GM19035 (cell line): ENCODE data around the gene PIAS4.

Experiments used
- ATAC-seq: cut with Tn5 transposase; IDR thresholded peaks from one replicate; pipeline ENCODE4 v1.9.1; 2021; ENCODE audit not compliant: unreplicated experiment

The PIAS4 gene

GRCh38 chr19:4023600-4024398 is 16.3 kb downstream of the PIAS4 start:
- no peak for ATAC-seq

DNA sequence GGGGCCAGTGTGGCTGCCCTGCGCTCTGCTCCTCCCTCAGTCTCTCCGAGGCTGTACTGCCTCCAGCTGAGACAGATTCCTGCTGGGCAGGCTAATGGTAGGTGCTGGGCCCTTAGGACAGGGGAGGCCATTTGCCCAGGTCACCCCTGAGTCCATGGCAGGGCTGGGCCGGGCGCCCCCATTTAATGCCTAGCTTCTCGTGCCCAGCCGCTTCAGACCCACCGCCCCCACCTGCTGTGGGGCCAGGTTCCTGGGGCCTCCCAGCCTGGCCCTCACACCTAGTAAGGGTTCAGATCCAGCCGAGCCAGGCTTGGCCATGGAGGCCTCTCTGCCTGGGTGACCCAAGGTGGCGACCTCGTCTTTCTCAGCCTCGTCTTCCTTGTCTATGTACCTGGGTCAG is 17.8 kb downstream of the PIAS4 start:
- no peak for ATAC-seq

GRCh38 chr19:4027146-4027545 is 19.6 kb downstream of the PIAS4 start:
- ATAC-seq = no peak

DNA sequence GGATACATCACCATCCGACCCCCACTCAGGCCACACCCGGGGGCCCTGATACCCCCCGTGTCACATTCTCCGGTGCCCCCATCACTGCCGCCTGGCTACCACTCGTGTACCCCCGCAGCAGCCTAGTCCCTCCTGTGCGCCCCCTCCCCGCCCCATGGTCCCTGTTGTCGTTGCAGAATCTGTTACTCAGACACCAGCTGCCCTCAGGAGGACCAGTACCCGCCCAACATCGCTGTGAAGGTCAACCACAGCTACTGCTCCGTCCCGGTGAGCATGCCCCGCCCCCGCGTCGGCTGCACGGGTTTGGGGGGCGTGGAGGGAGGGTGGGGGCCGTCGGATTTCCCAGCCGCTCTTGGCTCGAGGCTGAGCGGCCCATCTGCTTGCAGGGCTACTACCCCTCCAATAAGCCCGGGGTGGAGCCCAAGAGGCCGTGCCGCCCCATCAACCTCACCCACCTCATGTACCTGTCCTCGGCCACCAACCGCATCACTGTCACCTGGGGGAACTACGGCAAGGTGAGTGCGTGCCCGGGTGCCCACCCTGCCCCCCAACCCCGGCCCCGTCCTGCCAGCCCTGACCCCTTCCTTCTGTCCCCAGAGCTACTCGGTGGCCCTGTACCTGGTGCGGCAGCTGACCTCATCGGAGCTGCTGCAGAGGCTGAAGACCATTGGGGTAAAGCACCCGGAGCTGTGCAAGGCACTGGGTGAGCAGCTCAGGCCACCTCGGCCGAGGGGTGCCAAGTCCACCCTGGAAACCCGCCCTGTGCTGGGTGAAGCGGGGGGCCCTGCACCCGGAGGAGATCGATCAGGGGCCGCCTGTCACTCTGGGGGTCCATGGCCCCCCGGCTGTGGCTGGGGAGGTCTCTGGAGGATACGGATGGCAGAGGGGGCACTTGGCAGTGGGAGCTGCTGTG is 21.1 kb downstream of the PIAS4 start:
- ATAC-seq = no peak

GRCh38 chr19:4029247-4029614 is 21.7 kb downstream of the PIAS4 start:
- ATAC-seq = no peak

GRCh38 chr19:4030552-4030951 is 23.0 kb downstream of the PIAS4 start:
- no peak for ATAC-seq

DNA sequence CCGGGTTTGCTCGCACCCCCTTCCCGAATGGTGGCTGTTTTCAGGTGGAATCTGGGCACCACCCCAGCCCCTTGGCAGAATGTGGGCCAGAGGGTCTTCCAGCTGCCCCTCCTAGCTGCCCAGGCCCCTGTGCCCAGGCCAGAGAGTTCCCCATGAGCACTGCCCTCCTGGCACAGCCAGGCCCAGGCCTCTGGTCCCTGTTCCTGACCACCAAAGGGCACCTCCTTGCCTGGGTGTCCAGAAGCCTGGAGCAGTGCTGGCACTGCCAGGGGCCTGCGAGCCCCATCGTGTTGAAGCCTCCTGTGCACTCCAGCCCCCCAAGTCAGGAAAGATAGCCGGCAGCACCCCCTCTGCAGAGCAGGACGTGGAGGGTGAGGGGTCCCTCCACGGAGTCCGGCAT is 23.4 kb downstream of the PIAS4 start:
- no peak for ATAC-seq

- ATAC-seq = no peak
Measured at GRCh38 chr19:4031420-4031819, 23.9 kb downstream of the PIAS4 start.

DNA sequence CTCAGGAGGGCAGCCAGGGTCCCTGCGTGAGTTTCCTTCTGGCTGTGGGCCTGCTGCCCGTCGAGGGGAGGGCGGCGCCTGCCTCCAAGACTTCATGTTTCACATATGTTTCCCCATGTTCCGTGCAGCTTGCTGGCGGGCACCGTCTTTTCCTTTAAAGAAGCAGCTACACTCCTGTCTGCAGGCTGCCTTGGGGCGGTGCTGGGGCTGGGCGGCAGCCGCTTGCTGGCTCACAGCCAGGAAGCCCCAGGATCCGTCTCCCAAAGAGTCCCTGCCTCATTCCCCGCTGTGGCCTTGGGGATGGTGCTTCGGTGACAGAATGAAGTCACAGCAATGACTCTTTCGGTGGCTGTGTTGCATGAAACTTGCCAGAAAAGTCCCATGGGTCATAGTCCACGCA is 24.9 kb downstream of the PIAS4 start:
- ATAC-seq = no peak

DNA sequence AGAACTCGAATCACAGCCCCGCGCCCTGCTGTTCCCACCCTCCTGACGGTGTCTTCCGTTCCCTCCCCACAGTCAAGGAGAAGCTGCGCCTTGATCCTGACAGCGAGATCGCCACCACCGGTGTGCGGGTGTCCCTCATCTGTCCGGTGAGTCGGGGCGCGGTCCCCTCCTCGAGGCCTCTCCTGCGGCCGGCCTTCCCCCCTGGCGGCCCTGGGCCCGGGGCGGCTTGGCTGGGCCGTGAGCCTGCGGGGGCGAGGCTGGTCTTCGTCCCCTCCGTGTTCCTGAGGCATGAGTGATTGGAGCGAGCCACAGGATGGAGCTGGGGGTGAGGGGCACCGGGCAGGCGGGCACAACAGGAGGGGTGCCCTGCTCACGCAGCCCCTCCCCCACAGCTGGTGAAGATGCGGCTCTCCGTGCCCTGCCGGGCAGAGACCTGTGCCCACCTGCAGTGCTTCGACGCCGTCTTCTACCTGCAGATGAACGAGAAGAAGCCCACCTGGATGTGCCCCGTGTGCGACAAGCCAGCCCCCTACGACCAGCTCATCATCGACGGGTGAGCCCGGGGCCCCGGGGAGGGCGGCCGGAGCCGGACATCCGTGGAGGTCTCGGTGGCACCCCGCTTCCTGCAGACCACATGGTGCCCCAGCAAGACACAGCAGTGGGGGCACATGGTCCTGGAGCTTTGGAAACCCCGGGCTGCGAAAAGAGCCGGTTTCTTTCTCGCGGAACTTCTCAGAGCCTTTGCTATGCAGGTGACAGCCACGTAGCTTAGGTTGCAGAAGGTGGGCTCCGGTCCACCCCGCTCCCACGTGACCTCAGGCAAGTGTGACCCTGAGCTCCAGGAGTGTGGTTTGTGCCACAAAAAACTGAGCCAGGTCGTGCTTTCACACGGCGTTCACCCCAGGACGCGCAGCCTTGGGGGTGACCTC is 25.8 kb downstream of the PIAS4 start:
- no peak for ATAC-seq

DNA sequence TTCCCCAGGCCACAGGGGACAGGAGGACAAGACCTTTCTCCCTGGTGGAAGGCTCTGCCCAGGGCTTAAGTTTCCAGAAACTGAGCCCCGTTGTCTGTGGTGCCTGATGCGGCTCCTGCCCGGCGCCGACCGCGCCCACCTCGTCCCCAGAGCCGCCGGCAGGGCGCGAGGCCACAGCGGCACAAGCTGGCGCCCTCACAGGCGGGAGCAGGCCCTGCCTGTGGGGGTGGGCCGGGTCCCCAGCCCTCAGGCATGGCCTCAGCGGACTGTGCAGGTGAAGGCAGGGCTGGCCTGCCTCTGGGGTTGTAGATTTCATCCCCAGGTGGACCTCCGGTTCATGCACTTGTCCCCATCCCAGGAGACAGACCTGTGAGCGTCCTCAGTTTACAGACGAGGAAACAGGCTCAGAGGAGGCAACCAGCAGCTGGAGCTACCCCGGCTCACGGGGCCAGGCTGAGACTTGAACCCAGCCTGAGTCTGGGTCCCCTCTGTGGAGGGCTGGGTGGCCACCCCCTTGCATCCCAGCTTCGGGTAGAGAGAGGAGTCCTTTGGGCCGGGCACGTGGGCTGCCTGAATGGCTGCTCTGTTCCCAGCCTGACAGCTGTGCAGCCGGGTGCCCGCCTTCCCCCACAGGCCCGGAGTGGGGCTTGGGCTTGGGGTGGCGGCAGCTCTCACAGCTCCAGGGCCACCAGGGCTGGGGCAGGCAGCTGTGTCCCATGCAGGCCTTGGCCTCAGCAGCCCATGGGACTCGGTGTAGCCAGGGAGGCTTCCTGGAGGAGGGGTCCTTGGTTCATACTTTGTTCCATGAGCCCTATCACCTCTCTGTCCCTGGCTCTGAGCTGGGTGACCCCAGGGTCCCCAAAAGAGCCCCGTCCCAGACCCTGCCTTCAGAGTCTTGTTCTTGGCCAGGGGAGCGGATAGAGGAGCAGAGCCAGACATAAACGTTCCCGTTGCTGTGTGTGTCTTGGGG is 26.8 kb downstream of the PIAS4 start:
- no peak for ATAC-seq

GRCh38 chr19:4035018-4035566 is 27.6 kb downstream of the PIAS4 start:
- no peak for ATAC-seq

- no peak for ATAC-seq
Measured at GRCh38 chr19:4035582-4035981, 28.0 kb downstream of the PIAS4 start.

- ATAC-seq = no peak
Measured at GRCh38 chr19:4036576-4037300, 29.2 kb downstream of the PIAS4 start.

DNA sequence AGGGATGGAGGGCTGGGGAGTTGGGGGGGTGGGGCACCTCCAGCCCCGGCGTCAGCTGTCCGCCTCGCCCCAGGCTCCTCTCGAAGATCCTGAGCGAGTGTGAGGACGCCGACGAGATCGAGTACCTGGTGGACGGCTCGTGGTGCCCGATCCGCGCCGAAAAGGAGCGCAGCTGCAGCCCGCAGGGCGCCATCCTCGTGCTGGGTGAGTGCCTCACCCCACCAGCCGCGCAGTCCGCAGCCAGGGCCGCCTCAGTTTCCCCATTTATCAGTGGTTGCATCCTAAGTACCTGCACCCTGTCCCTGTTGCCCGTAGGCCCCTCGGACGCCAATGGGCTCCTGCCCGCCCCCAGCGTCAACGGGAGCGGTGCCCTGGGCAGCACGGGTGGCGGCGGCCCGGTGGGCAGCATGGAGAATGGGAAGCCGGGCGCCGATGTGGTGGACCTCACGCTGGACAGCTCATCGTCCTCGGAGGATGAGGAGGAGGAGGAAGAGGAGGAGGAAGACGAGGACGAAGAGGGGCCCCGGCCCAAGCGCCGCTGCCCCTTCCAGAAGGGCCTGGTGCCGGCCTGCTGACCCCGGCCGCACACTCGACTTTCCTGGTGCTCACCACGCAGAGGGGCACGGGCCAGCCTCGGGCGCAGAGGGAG is 29.9 kb downstream of the PIAS4 start:
- no peak for ATAC-seq

DNA sequence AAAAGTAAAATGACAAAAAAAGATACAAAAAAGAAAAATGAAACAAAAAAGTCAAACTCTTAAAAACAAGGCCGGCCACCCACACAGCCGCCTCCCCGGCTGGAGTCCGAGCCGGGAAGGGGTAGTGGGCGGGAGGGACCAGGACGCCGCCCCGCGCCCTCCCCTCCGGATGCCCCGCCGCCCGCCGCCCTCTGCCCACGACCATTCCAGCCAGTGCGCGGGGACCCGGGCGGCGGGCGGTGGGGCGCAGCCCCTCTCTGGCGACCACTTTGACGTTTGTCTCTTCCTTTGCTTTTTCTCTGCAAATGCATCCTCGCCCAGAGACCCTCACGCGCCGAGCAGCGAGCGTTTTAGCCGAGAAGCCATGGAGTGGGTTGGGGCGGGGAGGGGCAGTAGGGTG is 30.5 kb downstream of the PIAS4 start:
- no peak for ATAC-seq

DNA sequence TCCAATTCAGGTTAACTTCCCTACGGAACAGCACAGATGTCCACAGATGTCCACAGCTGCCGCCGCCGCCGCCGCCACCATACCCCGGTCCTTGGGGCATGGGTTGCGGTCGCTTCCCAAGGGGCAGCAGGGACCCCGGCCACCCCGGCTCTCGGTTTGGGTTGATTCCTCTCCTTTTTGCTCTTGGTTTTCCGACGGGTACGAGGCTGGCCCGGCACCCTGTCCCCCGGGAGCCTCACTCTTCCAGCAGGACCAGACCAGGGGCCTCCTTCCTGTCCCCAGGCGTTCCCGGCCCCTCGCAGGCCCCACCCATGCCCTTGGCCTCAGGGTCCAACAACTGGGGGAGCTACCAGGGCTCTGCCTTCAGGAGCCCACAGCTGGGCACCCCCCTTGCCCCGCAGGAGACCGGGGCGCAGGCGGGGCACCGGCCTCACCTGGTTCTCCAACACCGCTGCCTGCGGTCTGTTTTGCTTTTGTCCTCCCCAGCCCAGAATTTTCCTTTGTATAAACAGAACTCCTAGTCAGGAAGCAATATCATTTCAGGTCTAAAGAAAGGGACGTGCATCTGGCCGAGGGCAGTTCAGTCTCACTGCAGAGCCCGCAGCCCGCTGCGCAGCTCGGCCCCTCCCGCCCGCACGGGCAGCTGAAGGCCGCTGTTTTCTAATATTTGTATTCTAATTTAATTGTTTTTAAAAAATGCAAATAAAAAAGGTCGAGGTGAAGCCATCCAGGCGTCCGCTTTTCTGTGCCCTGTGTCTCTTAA is 31.3 kb downstream of the PIAS4 start:
- no peak for ATAC-seq
